ENCODE data around the gene ARHGAP26. TPM values are rescaled to one million over a fixed set of nuclear protein-coding genes. Genes with fewer than 3 reads are reported as not detected.
A peak's percentile ranks its signal among the peaks of the same experiment; 100 is the strongest.

ARHGAP26 gene
- total RNA-seq, 2 experiments from 2014 or later: 17.0 to 19.5 TPM

- intact Hi-C loops (cut with micrococcal nuclease): no loop called here
- peaks cover 10% of the 10 kb centered on the region for H3K4me1 Mint-ChIP-seq (ENCODE audit: low read depth)
- H3K36me3 Mint-ChIP-seq (ENCODE audit: low read depth): no peaks in the 10 kb centered on the region
- H3K27me3 Mint-ChIP-seq (ENCODE audit: low read depth): no peaks in the 10 kb centered on the region
- CTCF ChIA-PET: interaction anchor here (2.0 kb wide), 1 partner anchor 43 kb away, joined by 7 read pairs; no protein-coding TSS in a partner anchor
- no peak for DNase-seq
- no peaks in the 10 kb centered on the region for H3K9me3 Mint-ChIP-seq
- no peak overlapping the region for H3K4me3 Mint-ChIP-seq
- H3K27ac Mint-ChIP-seq: no peak overlapping the region
Measured at GRCh38 chr5:142756576-142756975, 13.6 kb upstream of the ARHGAP26 start.

- Mint-ChIP-seq H3K27ac (no peak overlapping the region), H3K4me3 (no peak overlapping the region), H3K36me3 (ENCODE audit: low read depth) (no peaks in the 10 kb centered on the region), H3K27me3 (ENCODE audit: low read depth) (no peaks in the 10 kb centered on the region), H3K9me3 (no peaks in the 10 kb centered on the region), H3K4me1 (ENCODE audit: low read depth) (peaks cover 10% of the 10 kb centered on the region)
- intact Hi-C loops (cut with micrococcal nuclease): no loop called here
- CTCF ChIA-PET: interaction anchor here (0.9 to 1.4 kb wide), 2 partner anchors 8 to 109 kb away, joined by 5 to 11 read pairs; no protein-coding TSS in a partner anchor
- no peak for DNase-seq
Measured at GRCh38 chr5:142757564-142757963, 12.6 kb upstream of the ARHGAP26 start.

- Mint-ChIP-seq H3K4me1 (ENCODE audit: low read depth) (peaks cover 10% of the 10 kb centered on the region), H3K4me3 (no peak overlapping the region), H3K9me3 (no peaks in the 10 kb centered on the region), H3K36me3 (ENCODE audit: low read depth) (no peaks in the 10 kb centered on the region), H3K27me3 (ENCODE audit: low read depth) (no peaks in the 10 kb centered on the region), H3K27ac (no peak overlapping the region)
- intact Hi-C loops (cut with micrococcal nuclease): no loop called here
- CTCF ChIA-PET: interaction anchor here (0.9 to 1.4 kb wide), 2 partner anchors 9 to 109 kb away, joined by 5 to 11 read pairs; no protein-coding TSS in a partner anchor
- DNase-seq: no peak
Measured at GRCh38 chr5:142758062-142758795, 11.9 kb upstream of the ARHGAP26 start.

- Mint-ChIP-seq H3K9me3 (no peaks in the 10 kb centered on the region), H3K27me3 (ENCODE audit: low read depth) (no peaks in the 10 kb centered on the region), H3K27ac (no peak overlapping the region), H3K4me3 (no peak overlapping the region), H3K36me3 (ENCODE audit: low read depth) (no peaks in the 10 kb centered on the region), H3K4me1 (ENCODE audit: low read depth) (peaks cover 10% of the 10 kb centered on the region)
- DNase-seq: no peak
- intact Hi-C loops (cut with micrococcal nuclease): no loop called here
- CTCF ChIA-PET: interaction anchor here (0.9 to 1.4 kb wide), 2 partner anchors 10 to 108 kb away, joined by 5 to 11 read pairs; no protein-coding TSS in a partner anchor
Measured at GRCh38 chr5:142758796-142759145, 11.4 kb upstream of the ARHGAP26 start.

GRCh38 chr5:142763701-142764100, 6.5 kb upstream of the ARHGAP26 start:
- Mint-ChIP-seq H3K4me3 (no peak overlapping the region), H3K9me3 (no peaks in the 10 kb centered on the region), H3K4me1 (ENCODE audit: low read depth) (peaks cover 3% of the 10 kb centered on the region), H3K27me3 (ENCODE audit: low read depth) (no peaks in the 10 kb centered on the region), H3K36me3 (ENCODE audit: low read depth) (no peaks in the 10 kb centered on the region), H3K27ac (no peak overlapping the region)
- intact Hi-C loops (cut with micrococcal nuclease): no loop called here
- no peak for DNase-seq
- CTCF ChIA-PET: interaction anchor here (1.1 to 1.5 kb wide), 2 partner anchors 15 to 117 kb away, joined by 9 to 15 read pairs; no protein-coding TSS in a partner anchor

- H3K9me3 Mint-ChIP-seq: no peaks in the 10 kb centered on the region
- no peaks in the 10 kb centered on the region for H3K27me3 Mint-ChIP-seq (ENCODE audit: low read depth)
- CTCF ChIA-PET: interaction anchor here (0.9 to 6.8 kb wide), 6 partner anchors 17 to 113 kb away, joined by 3 to 53 read pairs (median 4); no protein-coding TSS in a partner anchor
- DNase-seq: no peak
- no peak overlapping the region for H3K4me3 Mint-ChIP-seq
- intact Hi-C loops (cut with micrococcal nuclease): no loop called here
- peaks cover 17% of the 10 kb centered on the region for H3K4me1 Mint-ChIP-seq (ENCODE audit: low read depth)
- no peaks in the 10 kb centered on the region for H3K36me3 Mint-ChIP-seq (ENCODE audit: low read depth)
- H3K27ac Mint-ChIP-seq: no peak overlapping the region
Measured at GRCh38 chr5:142767178-142767577, 3.0 kb upstream of the ARHGAP26 start.

GRCh38 chr5:142767911-142768310, 2.3 kb upstream of the ARHGAP26 start:
- no peak overlapping the region for H3K27ac Mint-ChIP-seq

GRCh38 chr5:142769251-142769792, 855 bp upstream of the ARHGAP26 start:
- peak overlapping the region; percentile 79 for H3K4me3 Mint-ChIP-seq
- H3K4me1 Mint-ChIP-seq (ENCODE audit: low read depth): peaks cover 32% of the 10 kb centered on the region
- H3K36me3 Mint-ChIP-seq (ENCODE audit: low read depth): no peaks in the 10 kb centered on the region
- no peaks in the 10 kb centered on the region for H3K9me3 Mint-ChIP-seq
- CTCF ChIA-PET: interaction anchor here (0.6 to 6.8 kb wide), 12 partner anchors 14 to 99 kb away, joined by 3 to 53 read pairs (median 6); no protein-coding TSS in a partner anchor
- H3K27ac Mint-ChIP-seq: peak overlapping the region; percentile 24
- intact Hi-C loops (cut with micrococcal nuclease): loop anchor here (2.0 kb wide), 1 partner anchor 13 kb away; no protein-coding TSS in a partner anchor
- peak; percentile 40 for DNase-seq
- no peaks in the 10 kb centered on the region for H3K27me3 Mint-ChIP-seq (ENCODE audit: low read depth)

More at GRCh38 chr5:142767911-142768310, 2.3 kb upstream of the ARHGAP26 start:
- CTCF ChIA-PET: interaction anchor here (0.5 to 6.8 kb wide), 7 partner anchors 17 to 112 kb away, joined by 3 to 53 read pairs (median 3); no protein-coding TSS in a partner anchor
- DNase-seq: no peak
- Mint-ChIP-seq H3K4me3 (no peak overlapping the region), H3K36me3 (ENCODE audit: low read depth) (no peaks in the 10 kb centered on the region), H3K27me3 (ENCODE audit: low read depth) (no peaks in the 10 kb centered on the region), H3K4me1 (ENCODE audit: low read depth) (peaks cover 24% of the 10 kb centered on the region), H3K9me3 (no peaks in the 10 kb centered on the region)
- intact Hi-C loops (cut with micrococcal nuclease): loop anchor here (2.0 kb wide), 1 partner anchor 15 kb away; no protein-coding TSS in a partner anchor

- peak overlapping the region; percentile 95 for H3K4me3 Mint-ChIP-seq
Measured at GRCh38 chr5:142770650-142771609, 753 bp downstream of the ARHGAP26 start.

GRCh38 chr5:142771666-142772065, 1.5 kb downstream of the ARHGAP26 start:
- no peak for DNase-seq
- H3K27me3 Mint-ChIP-seq (ENCODE audit: low read depth): no peaks in the 10 kb centered on the region
- CTCF ChIA-PET: interaction anchor here (0.9 to 6.8 kb wide), 11 partner anchors 8 to 109 kb away, joined by 4 to 53 read pairs (median 12); no protein-coding TSS in a partner anchor
- H3K27ac Mint-ChIP-seq: no peak overlapping the region
- H3K9me3 Mint-ChIP-seq: no peaks in the 10 kb centered on the region
- H3K36me3 Mint-ChIP-seq (ENCODE audit: low read depth): no peaks in the 10 kb centered on the region
- intact Hi-C loops (cut with micrococcal nuclease): loop anchor here (1.0 to 2.0 kb wide), 4 partner anchors 12 to 1399 kb away; partner anchors contain the start of genes KCTD16 and YIPF5
- H3K4me1 Mint-ChIP-seq (ENCODE audit: low read depth): peaks cover 39% of the 10 kb centered on the region
- peak overlapping the region; percentile 95 for H3K4me3 Mint-ChIP-seq

More at GRCh38 chr5:142770650-142771609, 753 bp downstream of the ARHGAP26 start:
- intact Hi-C loops (cut with micrococcal nuclease): loop anchor here (1.0 to 2.0 kb wide), 10 partner anchors 22 to 1400 kb away; partner anchors contain the start of genes KCTD16 and YIPF5
- H3K27me3 Mint-ChIP-seq (ENCODE audit: low read depth): no peaks in the 10 kb centered on the region
- H3K4me1 Mint-ChIP-seq (ENCODE audit: low read depth): peaks cover 37% of the 10 kb centered on the region
- H3K27ac Mint-ChIP-seq: peak overlapping the region; percentile 81
- no peaks in the 10 kb centered on the region for H3K36me3 Mint-ChIP-seq (ENCODE audit: low read depth)
- CTCF ChIA-PET: interaction anchor here (0.8 to 6.8 kb wide), 16 partner anchors 9 to 118 kb away, joined by 3 to 53 read pairs (median 8); no protein-coding TSS in a partner anchor
- DNase-seq: peak; percentile 69
- H3K9me3 Mint-ChIP-seq: no peaks in the 10 kb centered on the region
